Non-pigmented ciliary epithelial cell (primary cell): ENCODE measurements around the gene MAB21L3.

Source experiments
- DNase-seq: peaks from one replicate; pipeline ENCODE4 v3.0.0-alpha.2; 2010; ENCODE audit warnings: low read depth

The MAB21L3 gene

DNA sequence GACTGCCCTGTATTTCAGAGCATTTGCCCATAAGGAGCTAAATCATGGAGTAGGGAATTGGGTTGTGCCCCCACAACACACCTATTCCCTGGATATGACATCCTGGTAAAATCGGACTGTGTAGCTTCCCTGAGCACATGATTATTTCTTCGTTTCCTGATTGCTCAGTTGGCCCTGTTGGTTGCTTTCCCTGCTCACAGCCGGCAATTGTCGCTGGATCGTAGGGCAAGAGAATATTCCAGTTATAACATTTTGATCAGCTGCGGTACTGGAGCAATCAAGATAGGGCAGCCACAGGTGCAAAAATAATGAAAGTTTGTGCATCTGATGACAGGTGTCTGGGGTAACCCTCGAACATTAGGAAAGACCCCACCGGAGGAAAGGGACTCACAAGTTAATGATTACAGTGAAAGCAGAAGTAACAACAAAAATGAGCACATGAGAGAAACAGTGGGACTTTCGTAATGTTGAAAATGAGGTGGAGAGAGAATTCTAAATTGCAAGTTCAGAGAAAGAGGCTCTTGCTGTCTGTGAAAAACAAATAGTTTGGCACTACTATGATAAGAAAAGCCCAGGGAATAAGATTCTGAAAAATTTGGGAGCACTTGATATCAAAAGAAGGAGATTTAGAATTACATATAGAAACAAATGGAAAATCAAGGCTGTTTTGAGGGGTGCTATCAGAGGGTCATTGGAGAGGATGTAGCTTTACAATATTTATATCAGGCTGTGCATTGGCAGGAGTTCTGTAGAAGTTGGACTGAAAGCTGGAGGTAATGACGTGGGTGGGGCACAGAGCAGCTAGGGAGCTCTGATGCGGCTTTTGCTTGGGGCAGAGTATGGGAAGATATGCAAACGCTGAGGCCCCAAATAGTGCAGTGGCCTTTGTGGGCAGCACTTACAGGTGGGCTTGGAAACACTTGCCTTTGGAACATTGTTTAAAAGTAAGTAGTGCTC lies at the start of gene MAB21L3:
TSS of gene MAB21L3 (plus strand) at position 833 of the 957 bp plus-strand sequence. CDS start 1,217 bp downstream, outside the sequence.
- no peak for DNase-seq

DNA sequence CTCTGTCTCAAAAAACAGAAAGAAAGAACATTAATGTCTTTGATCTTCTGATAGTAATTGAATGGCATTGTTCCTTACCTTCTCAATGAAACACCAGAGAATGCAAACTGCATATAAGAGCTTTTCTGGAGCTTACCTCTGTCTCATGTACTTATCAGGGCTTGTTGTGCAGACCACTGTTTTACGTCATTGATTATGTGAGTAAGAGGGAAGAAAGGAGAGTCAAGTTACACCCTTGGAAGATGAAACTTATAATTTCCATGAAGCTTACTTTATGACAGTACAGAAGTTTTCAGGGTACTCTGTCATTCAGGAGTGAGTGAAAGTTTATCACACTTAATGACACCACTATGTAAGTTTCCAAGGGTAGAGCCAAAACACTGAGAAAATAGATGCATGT lies 49.0 kb upstream of the MAB21L3 start:
- no peak for DNase-seq

DNA sequence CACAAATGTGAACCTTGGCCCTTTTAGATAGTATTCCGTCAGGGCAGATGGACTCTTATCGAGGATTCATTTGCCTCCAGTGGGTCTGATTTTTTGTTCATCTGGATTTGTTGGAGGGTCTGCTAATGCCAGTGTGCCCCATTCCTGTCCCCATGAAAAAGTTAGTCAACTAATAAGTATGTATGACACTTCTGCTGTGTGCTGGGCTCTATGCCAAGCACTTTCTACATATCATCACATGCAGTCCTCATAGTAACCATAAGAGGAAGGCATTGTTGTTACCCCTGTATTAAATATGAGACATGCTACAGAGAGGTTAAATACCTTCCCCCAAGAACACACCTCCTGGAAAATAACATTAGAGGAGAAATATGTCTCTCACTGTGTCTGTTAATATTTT lies 46.6 kb upstream of the MAB21L3 start:
- DNase-seq = peak; percentile 23

DNA sequence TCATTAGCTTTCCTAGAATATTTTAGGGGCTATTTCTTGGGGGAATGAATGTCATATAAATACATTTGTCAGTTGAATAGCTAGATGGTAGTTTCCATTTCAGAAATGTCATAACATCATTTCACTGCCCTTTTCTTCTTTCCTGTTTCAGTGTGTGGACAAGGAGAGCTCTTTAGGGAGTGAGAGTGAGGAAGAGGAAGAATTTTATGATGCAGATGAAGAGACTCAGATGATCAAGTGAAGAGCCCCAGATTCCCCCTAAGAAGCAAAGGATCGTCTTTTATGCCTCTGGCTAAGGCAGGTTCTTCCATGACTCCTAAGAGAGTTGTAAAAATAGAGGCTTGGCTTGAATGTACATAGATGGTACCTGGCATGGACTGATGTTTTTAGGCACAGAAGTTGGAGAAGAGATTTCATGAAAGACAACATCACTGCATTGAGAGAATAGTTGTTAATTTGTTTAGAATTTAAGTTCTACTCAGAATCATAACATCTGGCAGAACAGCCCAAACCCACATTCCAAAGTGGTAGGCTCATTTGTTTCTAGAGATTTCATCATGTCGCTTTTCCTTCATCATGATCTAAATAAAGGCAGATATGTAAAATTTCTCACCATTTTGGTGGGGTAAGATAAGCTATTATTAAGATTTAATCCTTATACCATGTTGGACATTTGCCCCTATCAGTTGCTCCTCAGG lies 44.2 kb upstream of the MAB21L3 start:
- DNase-seq = peak; percentile 56

DNA sequence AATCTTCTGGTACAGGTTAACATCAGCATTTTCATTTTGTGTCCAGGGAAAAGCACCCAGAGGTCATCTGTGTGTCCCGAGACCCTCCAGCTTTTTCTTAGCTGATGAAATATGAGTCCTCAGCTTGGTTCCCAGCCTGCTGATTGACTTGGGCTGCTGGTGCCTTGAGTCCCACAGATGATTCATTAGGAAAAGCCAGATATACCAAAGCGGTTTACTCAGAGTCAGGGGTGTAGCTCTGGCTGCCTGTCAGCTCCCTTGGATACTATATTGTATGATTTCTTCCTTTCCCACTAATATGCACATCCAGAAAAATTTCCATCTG lies 43.7 kb upstream of the MAB21L3 start:
- peak; percentile 74 for DNase-seq

DNA sequence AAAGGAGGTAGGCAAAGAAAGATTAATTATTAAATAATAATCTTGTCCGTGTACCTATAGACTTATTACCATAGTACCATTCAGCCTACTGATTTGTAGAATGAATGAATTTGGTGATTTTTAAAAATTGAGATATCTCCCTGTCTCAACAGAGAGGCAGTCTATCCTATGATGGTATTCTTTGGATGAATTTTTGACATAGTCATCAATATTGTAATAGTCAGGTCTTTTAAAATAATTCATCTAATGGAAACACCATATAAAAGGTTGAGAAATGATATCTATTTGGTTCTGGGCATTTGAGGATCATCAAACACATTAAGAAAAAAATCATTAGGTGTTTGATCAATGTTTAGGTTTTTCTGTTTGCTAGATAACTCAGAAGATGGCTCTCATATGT lies 35.6 kb upstream of the MAB21L3 start:
- DNase-seq = no peak

DNA sequence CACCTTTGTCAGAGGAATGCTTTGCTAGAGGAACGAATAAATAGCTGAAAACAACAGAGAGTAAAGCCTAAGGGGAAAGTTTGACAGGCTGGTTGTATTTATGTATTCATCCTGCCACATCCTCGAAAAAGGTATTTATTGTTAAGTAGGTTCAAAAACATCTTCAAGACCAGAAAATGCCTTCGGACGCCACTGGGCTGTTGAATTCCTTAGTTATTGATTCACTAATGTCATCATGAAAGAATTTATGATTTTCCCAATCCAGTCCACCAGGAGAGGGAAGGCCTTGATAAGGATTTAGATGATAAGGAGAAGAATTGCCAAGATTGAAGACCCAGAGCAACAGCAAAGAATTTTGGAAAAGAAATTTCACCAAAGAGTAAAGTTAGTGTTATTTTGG lies 35.2 kb upstream of the MAB21L3 start:
- peak; percentile 11 for DNase-seq

DNA sequence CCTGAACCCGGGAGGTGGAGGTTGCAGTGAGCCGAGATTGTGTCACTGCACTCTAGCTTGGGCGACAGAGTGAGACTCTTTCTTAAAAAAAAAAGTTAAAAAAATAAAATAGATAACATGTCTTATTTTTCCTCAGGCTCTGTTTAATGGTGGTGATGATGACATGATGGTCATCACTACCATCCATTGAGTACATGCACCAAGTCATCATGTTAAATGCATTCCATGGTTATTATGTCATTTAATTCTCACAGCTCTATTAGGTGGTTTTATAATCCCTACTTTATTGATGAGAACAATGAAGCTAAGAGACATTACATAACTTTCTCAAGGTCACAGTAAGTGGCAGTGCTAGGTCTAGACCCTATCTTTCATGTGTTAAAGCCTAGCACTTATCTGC lies 34.4 kb upstream of the MAB21L3 start:
- DNase-seq = no peak

DNA sequence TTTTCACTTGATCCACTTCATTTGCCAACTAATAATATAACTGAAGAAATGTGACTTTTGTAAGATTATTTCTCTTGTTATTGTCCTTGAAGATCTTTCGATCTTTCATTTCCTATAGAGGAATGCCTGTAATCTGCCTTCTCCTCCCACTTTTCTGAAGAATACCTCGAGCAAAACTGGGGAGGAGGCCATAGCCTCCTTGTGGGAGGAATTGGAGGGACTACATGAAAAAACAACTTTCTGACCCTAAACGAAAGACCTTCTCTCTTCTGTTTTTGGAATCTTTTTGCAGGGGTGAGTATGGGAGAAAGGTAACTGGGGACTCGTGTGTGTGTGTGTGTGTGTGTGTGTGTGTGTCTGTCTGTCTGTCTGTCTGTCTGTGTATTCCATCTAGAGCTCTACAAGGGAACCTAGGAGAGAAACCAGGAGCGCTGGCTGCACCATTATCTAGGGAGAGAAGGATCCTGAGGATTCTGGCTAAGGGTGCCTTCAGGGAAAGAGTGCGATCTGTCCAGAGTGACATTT lies 32.4 kb upstream of the MAB21L3 start:
- no peak for DNase-seq

DNA sequence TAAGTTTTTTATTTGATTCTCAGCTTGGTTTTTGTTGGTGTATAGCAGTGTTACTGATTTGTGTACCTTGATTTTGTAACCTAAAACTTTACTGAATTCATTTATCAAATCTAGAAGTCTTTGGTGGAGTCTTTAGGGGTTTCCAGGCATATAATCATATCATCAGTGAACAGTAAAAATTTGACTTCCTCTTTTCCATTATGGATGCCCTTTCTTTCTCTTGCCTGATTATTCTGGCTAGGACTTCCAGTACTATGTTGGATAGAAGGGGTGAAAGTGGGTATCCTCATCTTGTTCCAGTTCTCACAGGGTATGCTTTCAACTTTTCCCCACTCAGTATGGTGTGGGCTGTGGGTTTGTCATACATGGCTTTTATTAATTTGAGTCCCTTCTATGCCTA lies 23.6 kb upstream of the MAB21L3 start:
- no peak for DNase-seq

DNA sequence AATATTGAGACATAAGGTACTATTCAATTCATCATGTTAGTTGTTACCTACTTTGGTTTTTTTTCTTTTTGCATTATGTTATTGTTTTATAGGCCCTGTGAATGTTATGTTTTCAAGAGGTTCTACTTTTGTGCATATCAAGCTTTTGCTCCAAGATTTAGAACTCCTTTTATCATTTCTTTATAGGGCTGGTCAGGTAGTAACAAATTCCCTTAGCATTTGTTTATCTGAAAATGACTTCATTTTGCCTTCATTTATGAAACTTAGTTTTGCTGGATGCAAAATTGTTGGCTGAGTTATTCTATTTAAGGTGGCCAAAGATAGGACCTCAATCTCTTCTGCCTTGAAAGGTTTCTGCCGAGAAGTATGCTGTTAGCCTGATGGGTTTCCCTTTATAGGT lies 21.3 kb upstream of the MAB21L3 start:
- DNase-seq = no peak

DNA sequence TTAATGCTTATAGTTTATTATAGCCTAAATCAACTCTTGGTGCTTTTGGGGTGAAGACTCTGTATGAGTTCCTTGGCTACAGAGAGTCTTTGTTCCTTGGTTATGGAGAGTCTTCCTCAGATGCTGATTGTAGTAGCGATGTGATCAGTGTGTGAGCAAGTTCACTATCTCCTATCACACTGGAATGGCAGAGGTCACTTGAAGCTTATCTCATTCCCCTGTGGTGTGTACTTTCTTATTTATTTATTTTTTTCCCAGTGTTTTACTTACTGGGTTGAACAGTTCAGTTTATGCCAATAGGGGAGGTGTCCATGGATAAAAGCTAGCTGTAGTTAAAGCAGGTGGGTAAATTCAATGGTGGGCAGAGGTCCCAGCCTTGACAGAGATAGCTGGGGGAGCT lies 20.1 kb upstream of the MAB21L3 start:
- no peak for DNase-seq

DNA sequence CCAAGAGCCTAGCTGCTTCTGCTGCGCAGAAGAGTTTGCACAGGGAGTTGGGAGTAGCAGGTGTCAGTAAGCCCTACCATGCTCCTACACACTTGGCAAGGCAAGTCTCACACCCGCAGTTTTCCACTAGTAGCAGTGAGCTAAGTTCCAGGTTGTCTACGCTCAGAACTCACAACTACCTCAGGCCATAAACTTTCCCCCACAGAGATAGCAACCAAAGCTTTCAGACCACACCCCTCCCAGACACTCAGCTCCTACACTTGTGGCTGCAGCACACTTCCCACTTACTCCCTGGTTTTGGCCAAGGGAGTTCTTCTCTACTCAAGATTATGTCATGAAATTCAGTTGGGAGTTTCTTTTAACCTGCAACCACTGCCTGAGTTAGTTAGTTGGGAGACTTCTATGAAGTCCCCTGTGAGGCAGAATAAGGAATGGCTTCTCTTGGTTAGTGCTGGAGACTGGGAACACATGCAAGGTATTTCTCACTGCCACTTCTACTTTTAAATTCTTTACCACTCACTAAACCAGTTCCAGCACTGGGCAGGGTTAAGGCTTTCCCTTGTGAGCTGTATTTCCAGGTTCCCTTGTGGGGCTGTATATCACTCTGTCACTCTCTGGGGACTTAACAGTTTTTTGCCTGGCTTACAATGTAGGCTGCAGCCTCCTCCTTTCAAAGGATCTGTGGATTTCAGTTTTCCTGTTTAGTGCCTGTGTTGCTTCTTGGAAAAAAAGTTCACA lies 18.3 kb upstream of the MAB21L3 start:
- DNase-seq = no peak

DNA sequence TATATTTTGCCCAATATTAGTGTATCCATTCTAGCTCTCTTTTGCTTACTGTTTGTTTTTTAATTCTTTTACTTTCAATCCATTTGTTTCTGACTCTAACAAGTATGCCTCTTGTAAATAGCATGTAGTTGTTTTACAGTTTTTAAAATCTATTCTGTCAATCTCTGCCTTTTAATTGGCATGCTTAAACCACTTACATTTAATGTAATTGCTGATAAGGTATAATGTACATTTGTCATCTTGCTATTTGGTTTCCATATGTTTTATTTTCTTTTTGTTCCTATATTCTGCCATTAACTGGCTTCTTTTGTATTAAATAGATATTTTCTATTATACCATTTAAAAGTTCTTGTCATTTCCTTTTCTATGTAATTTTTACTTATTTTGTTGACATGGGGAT lies 16.2 kb upstream of the MAB21L3 start:
- no peak for DNase-seq

DNA sequence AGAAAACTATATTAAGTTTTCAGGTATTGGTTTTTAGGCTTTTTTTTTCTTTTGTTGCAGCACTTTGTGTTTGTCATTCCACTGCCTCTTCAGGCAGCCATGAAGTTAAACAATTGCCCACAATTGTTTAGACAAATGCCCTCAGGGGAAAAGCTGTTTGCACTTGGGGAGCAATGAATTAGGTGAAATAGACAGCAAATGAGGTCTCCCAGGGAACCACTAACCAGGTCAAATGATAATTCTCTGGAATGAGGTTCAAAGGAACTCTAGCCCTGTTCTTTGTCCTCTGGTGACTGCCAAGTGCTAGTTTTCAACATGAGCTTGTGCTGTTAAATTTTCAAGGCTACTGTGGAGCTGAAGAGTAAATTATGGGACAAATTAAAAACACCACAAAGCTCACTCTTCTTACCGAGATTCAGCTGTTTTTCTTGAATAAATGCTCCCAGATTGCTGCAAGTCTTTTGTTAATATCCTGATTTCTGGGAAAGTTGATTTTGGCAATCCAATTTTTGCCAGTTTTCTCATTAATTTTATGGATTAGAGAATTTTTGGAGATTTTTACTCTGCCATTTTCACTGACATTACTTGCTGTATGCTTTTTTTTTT lies 15.1 kb upstream of the MAB21L3 start:
- DNase-seq = no peak

DNA sequence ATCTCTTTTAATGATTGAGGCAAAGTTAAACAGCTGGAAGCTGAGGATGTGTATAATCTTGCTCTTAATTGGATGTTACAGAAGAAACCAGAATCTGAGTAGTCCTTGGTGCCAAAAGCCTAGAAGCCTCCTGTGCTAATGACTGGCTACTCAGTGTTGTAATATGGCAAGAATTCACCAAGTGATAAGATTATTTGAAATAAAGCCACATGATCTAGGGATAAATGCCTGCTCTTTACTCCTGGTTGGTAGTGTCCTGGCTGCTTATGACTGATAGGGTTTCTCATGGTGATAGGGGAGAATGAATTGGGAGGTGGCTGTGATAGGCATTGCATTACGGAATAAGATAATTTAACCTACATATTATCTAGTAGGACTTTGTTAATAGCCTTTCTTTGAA lies 13.6 kb upstream of the MAB21L3 start:
- DNase-seq = no peak

DNA sequence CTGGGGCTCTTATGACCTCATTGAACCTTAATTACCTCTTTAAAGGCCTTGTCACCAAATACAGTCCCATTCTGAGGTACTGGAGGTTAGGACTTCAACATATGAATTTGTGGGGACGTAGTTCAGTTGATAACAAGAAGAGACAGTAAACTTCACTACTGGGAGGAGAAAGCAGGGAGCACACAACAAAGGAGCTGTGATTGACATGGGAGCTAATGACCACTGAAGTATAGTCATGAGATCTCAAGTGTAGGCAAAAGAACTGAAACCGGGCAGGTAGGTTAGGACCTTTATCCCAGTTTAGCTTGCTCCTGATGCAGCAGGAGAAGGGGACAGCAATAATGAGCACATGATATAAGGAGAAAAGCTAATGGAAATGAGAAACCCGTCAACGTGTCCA lies 11.8 kb upstream of the MAB21L3 start:
- no peak for DNase-seq

DNA sequence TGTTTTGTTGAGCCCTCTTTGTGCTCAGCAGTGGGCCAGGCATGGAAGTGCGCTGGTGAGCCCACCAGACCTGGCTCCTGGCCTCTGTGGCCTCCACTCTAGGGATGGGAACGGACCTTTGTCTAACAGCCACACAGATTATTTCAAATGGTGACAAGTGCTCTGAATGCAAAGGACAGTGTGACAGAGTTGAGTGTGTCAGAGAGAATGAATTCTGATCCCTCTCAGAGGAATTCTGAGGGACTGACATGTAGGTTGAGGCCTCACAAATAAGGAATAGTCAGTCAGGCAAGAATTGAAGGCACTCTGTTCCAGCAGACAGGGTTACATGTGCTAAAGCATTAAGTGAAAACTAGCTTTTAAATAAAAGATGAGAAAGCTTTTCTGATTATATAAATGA lies 11.3 kb upstream of the MAB21L3 start:
- DNase-seq = no peak

DNA sequence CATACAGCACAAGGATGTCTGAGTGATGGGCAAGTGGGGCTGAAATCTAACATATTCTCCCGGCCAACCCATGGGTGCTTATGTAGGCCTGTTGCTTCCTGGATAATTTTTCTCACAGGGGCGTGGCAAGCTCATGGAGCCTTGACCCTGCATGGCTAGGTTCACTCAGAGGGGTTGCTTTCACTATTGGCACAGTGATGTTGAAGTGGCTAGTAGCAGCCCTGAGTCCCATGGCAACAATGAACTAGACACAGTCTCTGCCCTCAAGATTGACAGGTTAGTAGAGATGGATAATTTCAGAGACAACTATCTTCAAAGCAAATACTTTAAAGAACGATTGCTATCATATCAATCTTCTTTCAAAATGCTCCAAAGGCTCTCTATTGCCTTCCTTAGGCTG lies 6.5 kb upstream of the MAB21L3 start:
- DNase-seq = no peak

DNA sequence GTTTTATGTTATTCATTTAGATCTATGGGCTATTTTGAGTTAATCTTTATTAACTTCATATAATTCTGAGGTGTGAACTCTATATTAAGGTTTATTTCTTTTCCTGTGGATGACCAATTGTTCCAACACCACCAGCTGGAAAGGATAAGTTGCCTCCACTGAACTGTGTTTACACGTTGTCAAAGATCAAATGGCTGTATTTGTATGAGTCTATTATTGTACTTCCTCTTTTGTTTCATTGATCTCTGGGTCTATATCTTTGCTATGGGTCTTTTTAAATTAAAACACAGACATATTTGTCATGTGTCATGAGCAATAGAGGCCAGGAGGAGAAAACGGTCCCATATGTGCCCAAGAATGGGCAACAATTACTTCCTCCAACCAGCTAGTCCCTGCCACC lies 5.2 kb upstream of the MAB21L3 start:
- no peak for DNase-seq

DNA sequence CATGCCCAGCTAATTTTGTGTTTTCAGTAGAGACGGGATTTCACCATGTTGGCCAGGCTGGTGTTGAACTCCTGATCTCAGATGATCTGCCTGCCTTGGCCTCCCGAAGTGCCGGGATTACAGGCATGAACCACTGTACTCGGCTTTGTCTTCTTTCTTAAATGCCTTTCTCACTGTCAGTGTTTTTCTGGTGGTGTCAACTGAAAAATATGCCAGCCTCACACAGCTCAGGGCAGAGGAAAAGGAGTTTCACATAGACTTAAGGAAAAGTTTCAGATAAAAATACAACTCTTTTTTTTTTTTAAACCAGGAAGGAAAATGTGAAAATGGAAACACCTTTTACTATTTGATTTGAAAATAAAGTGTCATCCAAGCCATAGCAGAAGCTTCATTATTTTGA lies 4.6 kb upstream of the MAB21L3 start:
- DNase-seq = no peak

DNA sequence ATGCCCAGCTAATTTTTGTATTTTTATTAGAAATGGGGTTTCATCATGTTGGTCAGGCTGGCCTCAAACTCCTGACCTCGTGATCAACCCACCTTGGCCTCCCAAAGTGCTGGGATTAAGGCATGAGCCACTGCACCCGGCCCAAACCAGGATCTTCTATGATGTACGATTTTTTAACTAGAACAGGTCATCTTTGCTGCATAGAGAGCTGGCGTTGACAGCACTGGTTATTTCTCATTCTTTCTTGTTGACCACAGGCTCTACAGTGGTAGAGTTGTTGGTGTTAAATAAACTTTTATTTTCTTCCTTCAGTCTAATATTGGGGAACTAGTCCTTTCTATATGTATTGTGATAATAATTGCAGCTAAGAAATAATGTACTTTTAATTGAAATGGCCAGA lies 3.8 kb upstream of the MAB21L3 start:
- DNase-seq = no peak
